ENCODE measurements around the gene CYB5RL.
A peak's percentile ranks its signal among the peaks of the same experiment; 100 is the strongest.

The CYB5RL gene

GRCh38 chr1:54227091-54227602 is 27.3 kb upstream of the CYB5RL start:
- no peak overlapping the region for H3K4me3 ChIP-seq (ENCODE audit: low read depth, low read length)
- no peak for TF ChIP-seq CTCF (IDR thresholded peaks at IDR 0.05; ENCODE audit: low read depth, low read length)
- peak; percentile 62 for DNase-seq (ENCODE audit: low read depth, low spot score)
- in situ Hi-C loops (cut with HindIII; ENCODE audit: low sequenced_read_pairs), result no loop called here

- in situ Hi-C loops (cut with HindIII; ENCODE audit: low sequenced_read_pairs), result no loop called here
- no peak for DNase-seq (ENCODE audit: low read depth, low spot score)
- TF ChIP-seq CTCF (IDR thresholded peaks at IDR 0.05; ENCODE audit: low read depth, low read length), result no peak
- H3K4me3 ChIP-seq (ENCODE audit: low read depth, low read length), result no peak overlapping the region
Measured at GRCh38 chr1:54225986-54226559, 26.2 kb upstream of the CYB5RL start.

GRCh38 chr1:54225378-54225777 is 25.5 kb upstream of the CYB5RL start:
- in situ Hi-C loops (cut with HindIII; ENCODE audit: low sequenced_read_pairs), result no loop called here
- TF ChIP-seq CTCF (IDR thresholded peaks at IDR 0.05; ENCODE audit: low read depth, low read length), result no peak
- DNase-seq (ENCODE audit: low read depth, low spot score), result no peak
- no peak overlapping the region for H3K4me3 ChIP-seq (ENCODE audit: low read depth, low read length)

GRCh38 chr1:54224233-54224632 is 24.4 kb upstream of the CYB5RL start:
- in situ Hi-C loops (cut with HindIII; ENCODE audit: low sequenced_read_pairs), result no loop called here
- TF ChIP-seq CTCF (IDR thresholded peaks at IDR 0.05; ENCODE audit: low read depth, low read length), result no peak
- H3K4me3 ChIP-seq (ENCODE audit: low read depth, low read length), result no peak overlapping the region
- no peak for DNase-seq (ENCODE audit: low read depth, low spot score)

- in situ Hi-C loops (cut with HindIII; ENCODE audit: low sequenced_read_pairs), result no loop called here
- no peak for DNase-seq (ENCODE audit: low read depth, low spot score)
- no peak overlapping the region for H3K4me3 ChIP-seq (ENCODE audit: low read depth, low read length)
- no peak for TF ChIP-seq CTCF (IDR thresholded peaks at IDR 0.05; ENCODE audit: low read depth, low read length)
Measured at GRCh38 chr1:54223441-54224202, 23.8 kb upstream of the CYB5RL start.

- in situ Hi-C loops (cut with HindIII; ENCODE audit: low sequenced_read_pairs), result no loop called here
- H3K4me3 ChIP-seq (ENCODE audit: low read depth, low read length), result no peak overlapping the region
- no peak for TF ChIP-seq CTCF (IDR thresholded peaks at IDR 0.05; ENCODE audit: low read depth, low read length)
- no peak for DNase-seq (ENCODE audit: low read depth, low spot score)
Measured at GRCh38 chr1:54222711-54223110, 22.9 kb upstream of the CYB5RL start.
